ENCODE data around the gene GDF10.

Gene GDF10

DNA sequence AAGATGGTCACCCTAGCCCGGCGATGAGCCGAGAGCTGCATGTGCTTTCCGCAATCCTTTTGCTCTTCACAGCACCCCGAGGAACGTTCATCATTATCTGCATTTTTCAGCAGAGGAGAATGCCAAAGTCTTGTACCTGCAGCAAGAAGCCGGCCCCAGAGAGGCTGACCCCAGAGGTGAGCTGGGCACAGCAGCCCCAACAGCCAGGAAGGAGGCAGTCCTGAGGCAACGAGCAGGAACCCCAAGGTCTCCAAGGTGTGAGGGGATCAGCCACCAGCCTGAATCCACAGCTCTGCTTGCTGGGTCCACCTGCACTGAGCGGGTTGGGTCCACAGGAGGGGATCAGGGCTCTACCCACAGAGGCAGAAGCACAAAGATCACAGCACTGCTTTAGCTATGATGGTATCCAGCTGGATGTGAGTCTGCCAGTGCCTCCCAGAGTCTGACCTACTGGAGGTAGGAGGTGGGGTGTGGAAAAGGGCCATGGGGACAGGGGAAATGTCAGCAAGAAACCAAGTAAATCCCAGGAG lies 16.8 kb upstream of the GDF10 start:
- POLR2A ChIA-PET, result no interaction called here
- CTCF ChIA-PET, result interaction anchor here (0.6 to 1.6 kb wide), 2 partner anchors 155 to 258 kb away, joined by 3 to 5 read pairs; no protein-coding TSS in a partner anchor
- TF ChIP-seq ZSCAN23 (tag by site-specific recombination; IDR thresholded peaks at IDR 0.05) (no peak), ZNF549 (tag by site-specific recombination; IDR thresholded peaks at IDR 0.05) (no peak), ZSCAN4 (tag by site-specific recombination; IDR thresholded peaks at IDR 0.05) (no peak), ZBTB48 (tag by site-specific recombination; IDR thresholded peaks at IDR 0.05) (no peak), ZNF555 (tag by site-specific recombination; conservative IDR thresholded peaks at IDR 0.05) (no peak)
- TF ChIP-seq, protein P1, sequence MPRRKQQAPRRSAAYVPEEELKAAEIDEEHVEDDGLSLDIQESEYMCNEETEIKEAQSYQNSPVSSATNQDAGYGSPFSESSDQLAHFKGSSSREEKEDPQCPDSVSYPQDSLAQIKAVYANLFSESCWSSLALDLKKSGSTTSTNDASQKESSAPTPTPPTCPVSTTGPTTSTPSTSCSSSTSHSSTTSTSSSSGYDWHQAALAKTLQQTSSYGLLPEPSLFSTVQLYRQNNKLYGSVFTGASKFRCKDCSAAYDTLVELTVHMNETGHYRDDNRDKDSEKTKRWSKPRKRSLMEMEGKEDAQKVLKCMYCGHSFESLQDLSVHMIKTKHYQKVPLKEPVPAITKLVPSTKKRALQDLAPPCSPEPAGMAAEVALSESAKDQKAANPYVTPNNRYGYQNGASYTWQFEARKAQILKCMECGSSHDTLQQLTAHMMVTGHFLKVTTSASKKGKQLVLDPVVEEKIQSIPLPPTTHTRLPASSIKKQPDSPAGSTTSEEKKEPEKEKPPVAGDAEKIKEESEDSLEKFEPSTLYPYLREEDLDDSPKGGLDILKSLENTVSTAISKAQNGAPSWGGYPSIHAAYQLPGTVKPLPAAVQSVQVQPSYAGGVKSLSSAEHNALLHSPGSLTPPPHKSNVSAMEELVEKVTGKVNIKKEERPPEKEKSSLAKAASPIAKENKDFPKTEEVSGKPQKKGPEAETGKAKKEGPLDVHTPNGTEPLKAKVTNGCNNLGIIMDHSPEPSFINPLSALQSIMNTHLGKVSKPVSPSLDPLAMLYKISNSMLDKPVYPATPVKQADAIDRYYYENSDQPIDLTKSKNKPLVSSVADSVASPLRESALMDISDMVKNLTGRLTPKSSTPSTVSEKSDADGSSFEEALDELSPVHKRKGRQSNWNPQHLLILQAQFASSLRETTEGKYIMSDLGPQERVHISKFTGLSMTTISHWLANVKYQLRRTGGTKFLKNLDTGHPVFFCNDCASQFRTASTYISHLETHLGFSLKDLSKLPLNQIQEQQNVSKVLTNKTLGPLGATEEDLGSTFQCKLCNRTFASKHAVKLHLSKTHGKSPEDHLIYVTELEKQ (tag by site-specific recombination; IDR thresholded peaks at IDR 0.05; ENCODE audit: borderline replicate concordance), result no peak

GRCh38 chr10:47283848-47284247 lies 16.1 kb upstream of the GDF10 start:
- no peak overlapping the region for H3K27ac ChIP-seq (ENCODE audit: extremely low read depth, low read depth, low read length)
- no peaks in the 10 kb centered on the region for H3K9me3 ChIP-seq (ENCODE audit: control insufficient read depth, insufficient read depth, low read depth, low read length)
- ChIA-PET POLR2A (no interaction called here), CTCF (interaction anchor here (1.6 kb wide), 1 partner anchor 259 kb away, joined by 5 read pairs; no protein-coding TSS in a partner anchor)
- H3K4me3 ChIP-seq (ENCODE audit: low read depth, low read length), result no peak overlapping the region
- TF ChIP-seq, protein P2, sequence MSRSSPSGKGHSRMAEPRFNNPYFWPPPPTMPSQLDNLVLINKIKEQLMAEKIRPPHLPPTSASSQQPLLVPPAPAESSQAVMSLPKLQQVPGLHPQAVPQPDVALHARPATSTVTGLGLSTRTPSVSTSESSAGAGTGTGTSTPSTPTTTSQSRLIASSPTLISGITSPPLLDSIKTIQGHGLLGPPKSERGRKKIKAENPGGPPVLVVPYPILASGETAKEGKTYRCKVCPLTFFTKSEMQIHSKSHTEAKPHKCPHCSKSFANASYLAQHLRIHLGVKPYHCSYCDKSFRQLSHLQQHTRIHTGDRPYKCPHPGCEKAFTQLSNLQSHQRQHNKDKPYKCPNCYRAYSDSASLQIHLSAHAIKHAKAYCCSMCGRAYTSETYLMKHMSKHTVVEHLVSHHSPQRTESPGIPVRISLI (tag by site-specific recombination; IDR thresholded peaks at IDR 0.05), result no peak
- no peak for TF ChIP-seq SP2 (tag by site-specific recombination; IDR thresholded peaks at IDR 0.05)
- TF ChIP-seq ZNF549 (tag by site-specific recombination; IDR thresholded peaks at IDR 0.05), result no peak
- TF ChIP-seq, protein P3, sequence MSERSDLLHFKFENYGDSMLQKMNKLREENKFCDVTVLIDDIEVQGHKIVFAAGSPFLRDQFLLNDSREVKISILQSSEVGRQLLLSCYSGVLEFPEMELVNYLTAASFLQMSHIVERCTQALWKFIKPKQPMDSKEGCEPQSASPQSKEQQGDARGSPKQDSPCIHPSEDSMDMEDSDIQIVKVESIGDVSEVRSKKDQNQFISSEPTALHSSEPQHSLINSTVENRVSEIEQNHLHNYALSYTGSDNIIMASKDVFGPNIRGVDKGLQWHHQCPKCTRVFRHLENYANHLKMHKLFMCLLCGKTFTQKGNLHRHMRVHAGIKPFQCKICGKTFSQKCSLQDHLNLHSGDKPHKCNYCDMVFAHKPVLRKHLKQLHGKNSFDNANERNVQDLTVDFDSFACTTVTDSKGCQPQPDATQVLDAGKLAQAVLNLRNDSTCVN (tag by site-specific recombination; optimal IDR thresholded peaks at IDR 0.05), result no peak
- no peak for TF ChIP-seq EGR2 (tag by site-specific recombination; IDR thresholded peaks at IDR 0.05; ENCODE audit: low read depth)
- no peak for TF ChIP-seq KLF1 (tag by site-specific recombination; IDR thresholded peaks at IDR 0.05)
- no peak for TF ChIP-seq ZNF121 (tag by site-specific recombination; IDR thresholded peaks at IDR 0.05)
- TF ChIP-seq ZNF791 (tag by site-specific recombination; IDR thresholded peaks at IDR 0.05), result no peak
- TF ChIP-seq ZNF449 (tag by site-specific recombination; IDR thresholded peaks at IDR 0.05), result no peak
- TF ChIP-seq ZNF600 (tag by site-specific recombination; IDR thresholded peaks at IDR 0.05), result no peak
- TF ChIP-seq YY2 (tag by site-specific recombination; IDR thresholded peaks at IDR 0.05), result no peak
- no peak for TF ChIP-seq ZNF423 (tag by site-specific recombination; IDR thresholded peaks at IDR 0.05)
- TF ChIP-seq HOXA7 (CRISPR knock-in tag; IDR thresholded peaks at IDR 0.05; ENCODE audit: borderline replicate concordance), result no peak
- TF ChIP-seq ZXDB (tag by site-specific recombination; IDR thresholded peaks at IDR 0.05), result no peak
- TF ChIP-seq ZNF624 (tag by site-specific recombination; IDR thresholded peaks at IDR 0.05), result no peak
- no peaks in the 10 kb centered on the region for H3K4me1 ChIP-seq (ENCODE audit: control insufficient read depth, insufficient read depth, low read length)
- H3K36me3 ChIP-seq (ENCODE audit: control insufficient read depth in 2 of 2, insufficient read depth in 1 of 2, low read length in 2 of 2), result no peaks in the 10 kb centered on the region

More for the DNA sequence above, 16.8 kb upstream of the GDF10 start:
- Histone ChIP-seq H3K36me3 (ENCODE audit: control insufficient read depth in 2 of 2, insufficient read depth in 1 of 2, low read length in 2 of 2) (no peaks in the 10 kb centered on the region), H3K4me1 (ENCODE audit: control insufficient read depth, insufficient read depth, low read length) (no peaks in the 10 kb centered on the region), H3K27ac (ENCODE audit: extremely low read depth, low read depth, low read length) (no peak overlapping the region), H3K9me3 (ENCODE audit: control insufficient read depth, insufficient read depth, low read depth, low read length) (no peaks in the 10 kb centered on the region), H3K4me3 (ENCODE audit: low read depth, low read length) (no peak overlapping the region)
